GM12878 (cell line): ENCODE data around the gene EIF1. TPM values are rescaled to one million over a fixed set of nuclear protein-coding genes. Genes with fewer than 3 reads are reported as not detected.
A peak's percentile ranks its signal among the peaks of the same experiment; 100 is the strongest.

Source experiments
- FOXK2 ChIP-seq: fragments of 450-650 bp; IDR thresholded peaks from 2 replicates; pipeline ENCODE4 v1.6.1; 2017; ENCODE audit warnings: mild to moderate bottlenecking, moderate library complexity
- GABPA ChIP-seq: IDR thresholded peaks from 2 replicates; pipeline ENCODE4 v1.6.1; 2014; ENCODE audit warnings: antibody characterized with exemption, low read depth, mild to moderate bottlenecking, inconsistent platforms
- LARP7 ChIP-seq: fragments of 450-650 bp; IDR thresholded peaks from 2 replicates; pipeline ENCODE4 v1.6.1; 2017; ENCODE audit warnings: mild to moderate bottlenecking
- MTA2 ChIP-seq: fragments of 450-650 bp; IDR thresholded peaks from 2 replicates; pipeline ENCODE4 v1.6.1; 2016; ENCODE audit warnings: low read depth, mild to moderate bottlenecking, moderate library complexity
- SIN3A ChIP-seq: IDR thresholded peaks from 2 replicates; pipeline ENCODE4 v1.6.1; 2012; ENCODE audit warnings: low read depth, low read length, improper control_type of control experiment
- SMAD5 ChIP-seq: IDR thresholded peaks from 2 replicates; pipeline ENCODE4 v1.6.1; 2016; ENCODE audit warnings: antibody characterized with exemption, low read depth
- SUZ12 ChIP-seq: fragments of 200-600 bp; sonication (generic); IDR thresholded peaks from one replicate; pipeline ENCODE4 v1.6.1; 2018; ENCODE audit warnings: antibody characterized with exemption, mild to moderate bottlenecking; ENCODE audit not compliant: unreplicated experiment
- ZNF207 ChIP-seq: fragments of 450-650 bp; IDR thresholded peaks from 2 replicates; pipeline ENCODE4 v1.6.1; 2014; ENCODE audit warnings: antibody characterized with exemption, mild to moderate bottlenecking, borderline replicate concordance
- polyA plus RNA-seq, 11 experiments: library from polyadenylated mRNA; depleted of rRNA in 4 of 11; unstranded in 6 of 11; stranded (reverse) in 5 of 11; fragments of >200 nt; fragmentation: Nextera tagmentation in 4 of 11; fragmentation: Illumina TruSeq in 1 of 11; extraction: Ambion mirVana in 4 of 11; extraction: Trizol in 1 of 11; gene quantifications; 1 replicate in 1 of 11; 2 replicates in 10 of 11; pipeline versions ENCODE4 v1.2.1 to v1.2.3, GENCODE V29; 2011 to 2016; ENCODE audit warnings: inconsistent platforms in 2 of 11, missing spikeins in 2 of 11, low read depth in 1 of 11
- total RNA-seq, 4 experiments: library from RNA; depleted of rRNA in 3 of 4; stranded (reverse); fragments of >200 nt in 3 of 4; fragmentation: Illumina TruSeq in 1 of 4; extraction: Trizol in 1 of 4; gene quantifications; 2 replicates each; pipeline versions ENCODE4 v1.2.1 to v1.2.3, GENCODE V29; 2013 to 2021
- TF ChIP-seq, protein P1 (sequence below): IDR thresholded peaks from 2 replicates; pipeline ENCODE4 v1.6.1; 2012; ENCODE audit warnings: mild to moderate bottlenecking, low read depth, low read length
- TF ChIP-seq, protein P2 (sequence below): fragments of 150-350 bp; IDR thresholded peaks from 2 replicates; pipeline ENCODE4 v1.6.1; 2014; ENCODE audit warnings: mild to moderate bottlenecking, low read depth, low read length
- TF ChIP-seq, protein P3 (sequence below): fragments of 450-650 bp; IDR thresholded peaks from 2 replicates; pipeline ENCODE4 v1.6.1; 2017; ENCODE audit warnings: mild to moderate bottlenecking, moderate library complexity
- TF ChIP-seq, protein P4 (sequence below): fragments of 450-650 bp; formaldehyde crosslinking; IDR thresholded peaks from 2 replicates; pipeline ENCODE4 v1.5.0; 2022; ENCODE audit warnings: mild to moderate bottlenecking, missing genetic modification characterization

EIF1 gene
- total and polyA plus RNA-seq, 10 of the 15 experiments (the other 5 are each of a cell fraction or from before 2014, with no cell fraction given): 39.4 to 815 (median 480) TPM

DNA sequence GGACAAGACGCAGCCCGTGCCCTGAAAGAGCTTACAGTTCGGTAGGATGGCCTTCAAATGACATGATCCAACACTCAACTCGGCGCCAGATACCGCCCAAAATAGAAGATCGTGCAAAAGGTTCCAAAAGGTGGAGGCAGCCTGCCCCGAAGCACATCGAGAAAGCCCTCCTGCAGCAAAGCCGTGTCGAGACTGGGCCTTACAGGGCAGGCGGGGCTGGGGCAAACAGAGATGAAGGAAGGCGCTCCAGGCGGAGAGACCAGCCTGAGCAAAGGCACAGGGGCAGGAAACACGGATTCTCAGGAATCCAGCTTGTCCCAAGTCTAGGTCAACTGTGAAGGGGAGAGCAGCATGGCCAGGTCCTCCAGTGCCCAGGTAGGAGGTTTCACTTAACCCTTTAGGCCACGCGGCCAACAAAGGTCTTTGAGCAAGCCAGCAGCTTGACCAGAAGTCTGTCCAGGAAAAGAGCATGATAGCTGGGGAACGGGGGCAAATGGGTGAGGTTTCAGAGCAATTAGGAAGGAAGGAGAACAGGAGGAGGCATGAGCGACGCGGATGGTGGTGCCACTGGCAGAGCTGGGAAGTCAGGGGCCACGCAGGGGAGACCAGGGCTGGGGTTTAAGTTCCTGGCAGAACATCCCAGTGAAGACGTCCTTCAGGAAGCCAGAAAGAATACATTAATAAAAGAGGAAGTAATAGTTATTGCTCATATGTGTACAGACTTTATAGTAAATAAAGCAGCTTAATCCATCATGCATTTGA is 21.2 kb upstream of the EIF1 start (continued):
- TF ChIP-seq, protein P1, sequence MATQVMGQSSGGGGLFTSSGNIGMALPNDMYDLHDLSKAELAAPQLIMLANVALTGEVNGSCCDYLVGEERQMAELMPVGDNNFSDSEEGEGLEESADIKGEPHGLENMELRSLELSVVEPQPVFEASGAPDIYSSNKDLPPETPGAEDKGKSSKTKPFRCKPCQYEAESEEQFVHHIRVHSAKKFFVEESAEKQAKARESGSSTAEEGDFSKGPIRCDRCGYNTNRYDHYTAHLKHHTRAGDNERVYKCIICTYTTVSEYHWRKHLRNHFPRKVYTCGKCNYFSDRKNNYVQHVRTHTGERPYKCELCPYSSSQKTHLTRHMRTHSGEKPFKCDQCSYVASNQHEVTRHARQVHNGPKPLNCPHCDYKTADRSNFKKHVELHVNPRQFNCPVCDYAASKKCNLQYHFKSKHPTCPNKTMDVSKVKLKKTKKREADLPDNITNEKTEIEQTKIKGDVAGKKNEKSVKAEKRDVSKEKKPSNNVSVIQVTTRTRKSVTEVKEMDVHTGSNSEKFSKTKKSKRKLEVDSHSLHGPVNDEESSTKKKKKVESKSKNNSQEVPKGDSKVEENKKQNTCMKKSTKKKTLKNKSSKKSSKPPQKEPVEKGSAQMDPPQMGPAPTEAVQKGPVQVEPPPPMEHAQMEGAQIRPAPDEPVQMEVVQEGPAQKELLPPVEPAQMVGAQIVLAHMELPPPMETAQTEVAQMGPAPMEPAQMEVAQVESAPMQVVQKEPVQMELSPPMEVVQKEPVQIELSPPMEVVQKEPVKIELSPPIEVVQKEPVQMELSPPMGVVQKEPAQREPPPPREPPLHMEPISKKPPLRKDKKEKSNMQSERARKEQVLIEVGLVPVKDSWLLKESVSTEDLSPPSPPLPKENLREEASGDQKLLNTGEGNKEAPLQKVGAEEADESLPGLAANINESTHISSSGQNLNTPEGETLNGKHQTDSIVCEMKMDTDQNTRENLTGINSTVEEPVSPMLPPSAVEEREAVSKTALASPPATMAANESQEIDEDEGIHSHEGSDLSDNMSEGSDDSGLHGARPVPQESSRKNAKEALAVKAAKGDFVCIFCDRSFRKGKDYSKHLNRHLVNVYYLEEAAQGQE: no peak
- TF ChIP-seq LARP7 (0 out of 2 replicates have a peak, but pooled peaks have one; percentile 25), SIN3A (no peak), FOXK2 (no peak), MTA2 (no peak), GABPA (no peak), SUZ12 (no peak), SMAD5 (no peak), ZNF207 (no peak)
- TF ChIP-seq, protein P2, sequence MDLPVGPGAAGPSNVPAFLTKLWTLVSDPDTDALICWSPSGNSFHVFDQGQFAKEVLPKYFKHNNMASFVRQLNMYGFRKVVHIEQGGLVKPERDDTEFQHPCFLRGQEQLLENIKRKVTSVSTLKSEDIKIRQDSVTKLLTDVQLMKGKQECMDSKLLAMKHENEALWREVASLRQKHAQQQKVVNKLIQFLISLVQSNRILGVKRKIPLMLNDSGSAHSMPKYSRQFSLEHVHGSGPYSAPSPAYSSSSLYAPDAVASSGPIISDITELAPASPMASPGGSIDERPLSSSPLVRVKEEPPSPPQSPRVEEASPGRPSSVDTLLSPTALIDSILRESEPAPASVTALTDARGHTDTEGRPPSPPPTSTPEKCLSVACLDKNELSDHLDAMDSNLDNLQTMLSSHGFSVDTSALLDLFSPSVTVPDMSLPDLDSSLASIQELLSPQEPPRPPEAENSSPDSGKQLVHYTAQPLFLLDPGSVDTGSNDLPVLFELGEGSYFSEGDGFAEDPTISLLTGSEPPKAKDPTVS: no peak
- TF ChIP-seq, protein P3, sequence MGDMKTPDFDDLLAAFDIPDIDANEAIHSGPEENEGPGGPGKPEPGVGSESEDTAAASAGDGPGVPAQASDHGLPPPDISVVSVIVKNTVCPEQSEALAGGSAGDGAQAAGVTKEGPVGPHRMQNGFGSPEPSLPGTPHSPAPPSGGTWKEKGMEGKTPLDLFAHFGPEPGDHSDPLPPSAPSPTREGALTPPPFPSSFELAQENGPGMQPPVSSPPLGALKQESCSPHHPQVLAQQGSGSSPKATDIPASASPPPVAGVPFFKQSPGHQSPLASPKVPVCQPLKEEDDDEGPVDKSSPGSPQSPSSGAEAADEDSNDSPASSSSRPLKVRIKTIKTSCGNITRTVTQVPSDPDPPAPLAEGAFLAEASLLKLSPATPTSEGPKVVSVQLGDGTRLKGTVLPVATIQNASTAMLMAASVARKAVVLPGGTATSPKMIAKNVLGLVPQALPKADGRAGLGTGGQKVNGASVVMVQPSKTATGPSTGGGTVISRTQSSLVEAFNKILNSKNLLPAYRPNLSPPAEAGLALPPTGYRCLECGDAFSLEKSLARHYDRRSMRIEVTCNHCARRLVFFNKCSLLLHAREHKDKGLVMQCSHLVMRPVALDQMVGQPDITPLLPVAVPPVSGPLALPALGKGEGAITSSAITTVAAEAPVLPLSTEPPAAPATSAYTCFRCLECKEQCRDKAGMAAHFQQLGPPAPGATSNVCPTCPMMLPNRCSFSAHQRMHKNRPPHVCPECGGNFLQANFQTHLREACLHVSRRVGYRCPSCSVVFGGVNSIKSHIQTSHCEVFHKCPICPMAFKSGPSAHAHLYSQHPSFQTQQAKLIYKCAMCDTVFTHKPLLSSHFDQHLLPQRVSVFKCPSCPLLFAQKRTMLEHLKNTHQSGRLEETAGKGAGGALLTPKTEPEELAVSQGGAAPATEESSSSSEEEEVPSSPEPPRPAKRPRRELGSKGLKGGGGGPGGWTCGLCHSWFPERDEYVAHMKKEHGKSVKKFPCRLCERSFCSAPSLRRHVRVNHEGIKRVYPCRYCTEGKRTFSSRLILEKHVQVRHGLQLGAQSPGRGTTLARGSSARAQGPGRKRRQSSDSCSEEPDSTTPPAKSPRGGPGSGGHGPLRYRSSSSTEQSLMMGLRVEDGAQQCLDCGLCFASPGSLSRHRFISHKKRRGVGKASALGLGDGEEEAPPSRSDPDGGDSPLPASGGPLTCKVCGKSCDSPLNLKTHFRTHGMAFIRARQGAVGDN: peak; percentile 13; the same call in 1 of the 2 replicates
- TF ChIP-seq, protein P4, sequence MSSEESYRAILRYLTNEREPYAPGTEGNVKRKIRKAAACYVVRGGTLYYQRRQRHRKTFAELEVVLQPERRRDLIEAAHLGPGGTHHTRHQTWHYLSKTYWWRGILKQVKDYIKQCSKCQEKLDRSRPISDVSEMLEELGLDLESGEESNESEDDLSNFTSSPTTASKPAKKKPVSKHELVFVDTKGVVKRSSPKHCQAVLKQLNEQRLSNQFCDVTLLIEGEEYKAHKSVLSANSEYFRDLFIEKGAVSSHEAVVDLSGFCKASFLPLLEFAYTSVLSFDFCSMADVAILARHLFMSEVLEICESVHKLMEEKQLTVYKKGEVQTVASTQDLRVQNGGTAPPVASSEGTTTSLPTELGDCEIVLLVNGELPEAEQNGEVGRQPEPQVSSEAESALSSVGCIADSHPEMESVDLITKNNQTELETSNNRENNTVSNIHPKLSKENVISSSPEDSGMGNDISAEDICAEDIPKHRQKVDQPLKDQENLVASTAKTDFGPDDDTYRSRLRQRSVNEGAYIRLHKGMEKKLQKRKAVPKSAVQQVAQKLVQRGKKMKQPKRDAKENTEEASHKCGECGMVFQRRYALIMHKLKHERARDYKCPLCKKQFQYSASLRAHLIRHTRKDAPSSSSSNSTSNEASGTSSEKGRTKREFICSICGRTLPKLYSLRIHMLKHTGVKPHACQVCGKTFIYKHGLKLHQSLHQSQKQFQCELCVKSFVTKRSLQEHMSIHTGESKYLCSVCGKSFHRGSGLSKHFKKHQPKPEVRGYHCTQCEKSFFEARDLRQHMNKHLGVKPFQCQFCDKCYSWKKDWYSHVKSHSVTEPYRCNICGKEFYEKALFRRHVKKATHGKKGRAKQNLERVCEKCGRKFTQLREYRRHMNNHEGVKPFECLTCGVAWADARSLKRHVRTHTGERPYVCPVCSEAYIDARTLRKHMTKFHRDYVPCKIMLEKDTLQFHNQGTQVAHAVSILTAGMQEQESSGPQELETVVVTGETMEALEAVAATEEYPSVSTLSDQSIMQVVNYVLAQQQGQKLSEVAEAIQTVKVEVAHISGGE (CRISPR knock-in tag): no peak
